Measurements from ENCODE around the gene RNF213. TPM values are rescaled to one million over a fixed set of nuclear protein-coding genes. Genes with fewer than 3 reads are reported as not detected.

The RNF213 gene
- total RNA-seq, 1 donor, result 134 TPM

DNA sequence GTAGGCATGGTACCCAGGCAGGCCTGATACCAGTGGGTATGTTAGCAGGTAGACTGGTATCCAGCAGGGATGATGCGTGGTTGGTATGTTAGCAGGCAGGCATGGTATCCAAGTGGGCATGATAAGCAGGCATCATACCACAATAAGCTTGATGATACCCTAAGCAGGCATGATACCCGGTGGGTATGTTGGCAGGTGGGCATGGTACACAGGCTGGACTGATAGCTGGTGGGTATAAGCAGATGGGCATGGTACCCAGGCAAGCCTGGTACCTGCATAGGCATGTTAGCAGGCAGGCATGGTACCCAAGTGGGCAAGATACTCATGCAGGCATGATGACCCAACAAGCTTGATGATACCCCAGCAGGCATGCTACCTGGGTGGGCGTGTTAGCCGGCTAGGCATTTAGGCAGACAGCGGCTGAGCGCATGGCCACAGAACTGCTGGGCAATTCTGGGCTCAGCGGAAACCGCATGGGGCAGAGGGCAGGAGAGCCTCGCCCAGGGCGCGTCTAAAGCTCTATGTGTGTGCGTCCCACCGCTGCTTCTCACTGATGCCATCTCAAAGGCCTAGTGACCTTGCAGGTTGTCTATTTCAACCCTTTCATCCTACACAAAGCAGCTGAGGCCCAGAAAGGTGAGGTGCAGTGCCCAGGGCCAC, 42.8 kb upstream of the RNF213 start:
- Histone ChIP-seq H3K4me2 (ENCODE audit: insufficient read depth, low read length) (no peak overlapping the region), H3K36me3 (ENCODE audit: insufficient read depth, low read length) (peaks cover 12% of the 10 kb centered on the region), H3K9me3 (ENCODE audit: low read depth, low read length) (no peaks in the 10 kb centered on the region), H3K27ac (ENCODE audit: low read depth, low read length) (no peak overlapping the region), H3K4me3 (ENCODE audit: insufficient read depth, low read length) (no peak overlapping the region), H2AFZ (ENCODE audit: low read length) (no peak overlapping the region), H3K79me2 (ENCODE audit: insufficient read depth, low read length) (peaks cover 30% of the 10 kb centered on the region), H3K27me3 (ENCODE audit: insufficient read depth, low read length) (no peaks in the 10 kb centered on the region), H4K20me1 (ENCODE audit: insufficient read depth, low read length) (peaks cover 26% of the 10 kb centered on the region), H3K4me1 (ENCODE audit: insufficient read depth, low read length) (peaks cover 11% of the 10 kb centered on the region)
- peak; percentile 86 for DNase-seq (ENCODE audit: insufficient read length, low spot score, missing footprints)
- no peak for TF ChIP-seq CTCF (IDR thresholded peaks at IDR 0.05; ENCODE audit: extremely low read depth, low read depth, low read length)

GRCh38 chr17:80218391-80218790, 42.3 kb upstream of the RNF213 start:
- H3K4me3 ChIP-seq (ENCODE audit: insufficient read depth, low read length), result no peak overlapping the region
- TF ChIP-seq CTCF (IDR thresholded peaks at IDR 0.05; ENCODE audit: extremely low read depth, low read depth, low read length), result no peak
- H3K9me3 ChIP-seq (ENCODE audit: low read depth, low read length), result no peaks in the 10 kb centered on the region
- H3K4me2 ChIP-seq (ENCODE audit: insufficient read depth, low read length), result no peak overlapping the region
- no peaks in the 10 kb centered on the region for H3K27me3 ChIP-seq (ENCODE audit: insufficient read depth, low read length)
- peaks cover 30% of the 10 kb centered on the region for H3K79me2 ChIP-seq (ENCODE audit: insufficient read depth, low read length)
- no peak overlapping the region for H2AFZ ChIP-seq (ENCODE audit: low read length)
- peaks cover 11% of the 10 kb centered on the region for H3K4me1 ChIP-seq (ENCODE audit: insufficient read depth, low read length)
- DNase-seq (ENCODE audit: insufficient read length, low spot score, missing footprints), result peak; percentile 60
- H4K20me1 ChIP-seq (ENCODE audit: insufficient read depth, low read length), result peaks cover 31% of the 10 kb centered on the region
- no peak overlapping the region for H3K27ac ChIP-seq (ENCODE audit: low read depth, low read length)
- H3K36me3 ChIP-seq (ENCODE audit: insufficient read depth, low read length), result peaks cover 12% of the 10 kb centered on the region

DNA sequence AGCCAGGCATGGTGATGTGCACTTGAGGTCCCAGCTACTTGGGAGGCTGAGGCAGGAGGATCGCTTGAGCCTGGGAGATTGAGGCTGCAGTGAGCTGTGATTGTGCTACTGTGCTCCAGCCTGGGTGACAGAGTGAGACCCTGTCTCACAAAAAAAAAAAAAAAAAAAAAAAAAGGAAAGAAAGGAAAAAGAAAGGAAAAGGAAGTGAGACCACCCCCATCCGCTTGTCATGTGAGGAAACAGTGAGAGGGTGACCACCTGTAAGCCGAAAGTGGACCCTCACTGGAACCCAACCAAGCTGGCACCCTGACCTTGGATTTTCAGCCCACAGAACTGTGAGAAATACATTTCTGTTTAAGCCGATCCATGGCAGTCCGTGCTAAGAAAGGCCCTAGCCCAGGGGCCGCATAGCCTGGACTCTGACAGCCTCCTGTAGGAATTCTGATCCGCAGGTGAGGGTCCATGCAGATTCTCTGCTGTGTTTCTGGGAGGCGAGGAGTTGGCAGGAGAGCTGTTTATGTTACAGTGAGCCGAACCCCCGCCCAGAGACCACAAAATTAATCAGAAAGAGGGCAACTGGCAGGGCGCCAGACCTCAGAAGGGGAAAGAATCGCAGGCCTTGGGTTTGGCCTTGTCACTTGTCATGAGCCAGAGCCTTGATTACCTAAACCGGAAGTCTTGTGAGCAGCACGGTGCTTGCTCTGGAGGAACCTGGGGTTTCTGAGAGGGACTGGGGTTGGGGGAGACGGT, 41.5 kb upstream of the RNF213 start:
- DNase-seq (ENCODE audit: insufficient read length, low spot score, missing footprints), result peak; percentile 96
- Histone ChIP-seq H3K79me2 (ENCODE audit: insufficient read depth, low read length) (peaks cover 30% of the 10 kb centered on the region), H4K20me1 (ENCODE audit: insufficient read depth, low read length) (peaks cover 31% of the 10 kb centered on the region), H3K4me1 (ENCODE audit: insufficient read depth, low read length) (peaks cover 11% of the 10 kb centered on the region), H3K36me3 (ENCODE audit: insufficient read depth, low read length) (peaks cover 12% of the 10 kb centered on the region), H3K27ac (ENCODE audit: low read depth, low read length) (peak overlapping the region; percentile 75), H3K4me2 (ENCODE audit: insufficient read depth, low read length) (peak overlapping the region; percentile 98), H3K4me3 (ENCODE audit: insufficient read depth, low read length) (peak overlapping the region; percentile 93), H2AFZ (ENCODE audit: low read length) (peak overlapping the region; percentile 82), H3K27me3 (ENCODE audit: insufficient read depth, low read length) (no peaks in the 10 kb centered on the region), H3K9me3 (ENCODE audit: low read depth, low read length) (no peaks in the 10 kb centered on the region)
- TF ChIP-seq CTCF (IDR thresholded peaks at IDR 0.05; ENCODE audit: extremely low read depth, low read depth, low read length), result no peak

GRCh38 chr17:80219763-80220053, 40.9 kb upstream of the RNF213 start:
- H3K27me3 ChIP-seq (ENCODE audit: insufficient read depth, low read length), result no peaks in the 10 kb centered on the region
- H3K79me2 ChIP-seq (ENCODE audit: insufficient read depth, low read length), result peaks cover 30% of the 10 kb centered on the region
- peak overlapping the region; percentile 93 for H3K4me3 ChIP-seq (ENCODE audit: insufficient read depth, low read length)
- no peak for DNase-seq (ENCODE audit: insufficient read length, low spot score, missing footprints)
- peaks cover 12% of the 10 kb centered on the region for H3K36me3 ChIP-seq (ENCODE audit: insufficient read depth, low read length)
- H4K20me1 ChIP-seq (ENCODE audit: insufficient read depth, low read length), result peaks cover 31% of the 10 kb centered on the region
- peak overlapping the region; percentile 82 for H2AFZ ChIP-seq (ENCODE audit: low read length)
- no peaks in the 10 kb centered on the region for H3K9me3 ChIP-seq (ENCODE audit: low read depth, low read length)
- peak overlapping the region; percentile 75 for H3K27ac ChIP-seq (ENCODE audit: low read depth, low read length)
- TF ChIP-seq CTCF (IDR thresholded peaks at IDR 0.05; ENCODE audit: extremely low read depth, low read depth, low read length), result no peak
- peak overlapping the region; percentile 98 for H3K4me2 ChIP-seq (ENCODE audit: insufficient read depth, low read length)
- peaks cover 11% of the 10 kb centered on the region for H3K4me1 ChIP-seq (ENCODE audit: insufficient read depth, low read length)
